Muscle layer of colon (tissue), 2 donors: ENCODE data around the gene ROBO1.

Source experiments
- H3K27ac ChIP-seq: one replicate; pipeline ENCODE4 v1.7.0; 2013; ENCODE audit warnings: low read depth, mild to moderate bottlenecking, low read length, moderate library complexity
- H3K27me3 ChIP-seq, 2 donors: one replicate each; pipeline ENCODE4 v1.7.0; 2013; ENCODE audit warnings: low read length in 2 of 2, mild to moderate bottlenecking in 2 of 2; ENCODE audit not compliant: insufficient read depth in 2 of 2, control insufficient read depth in 1 of 2
- H3K36me3 ChIP-seq: one replicate; pipeline ENCODE4 v1.7.0; 2013; ENCODE audit warnings: mild to moderate bottlenecking, low read length; ENCODE audit not compliant: insufficient read depth
- H3K4me1 ChIP-seq: one replicate; pipeline ENCODE4 v1.7.0; 2013; ENCODE audit warnings: mild to moderate bottlenecking, low read length; ENCODE audit not compliant: insufficient read depth
- H3K4me3 ChIP-seq, 2 donors: one replicate each; pipeline ENCODE4 v1.7.0; 2013; ENCODE audit warnings: low read length in 2 of 2, low read depth in 1 of 2, mild to moderate bottlenecking in 1 of 2, moderate library complexity in 1 of 2
- H3K9ac ChIP-seq: one replicate; pipeline ENCODE4 v1.7.0; 2013; ENCODE audit warnings: low read length
- H3K9me3 ChIP-seq: one replicate; pipeline ENCODE4 v1.7.0; 2013; ENCODE audit warnings: mild to moderate bottlenecking, low read length
- donor health status: abdominal sarcoma.
- donor health status: Adenocarcinoma of cecum.

Gene ROBO1

GRCh38 chr3:78741066-78741645 lies 1026.6 kb downstream of the ROBO1 start:
- Histone ChIP-seq H3K4me3 (no peak overlapping the region), H3K9me3 (no peaks in the 10 kb centered on the region), H3K9ac (no peak overlapping the region), H3K27me3 (no peaks in the 10 kb centered on the region), H3K4me1 (no peaks in the 10 kb centered on the region), H3K27ac (no peak overlapping the region), H3K36me3 (no peaks in the 10 kb centered on the region)

DNA sequence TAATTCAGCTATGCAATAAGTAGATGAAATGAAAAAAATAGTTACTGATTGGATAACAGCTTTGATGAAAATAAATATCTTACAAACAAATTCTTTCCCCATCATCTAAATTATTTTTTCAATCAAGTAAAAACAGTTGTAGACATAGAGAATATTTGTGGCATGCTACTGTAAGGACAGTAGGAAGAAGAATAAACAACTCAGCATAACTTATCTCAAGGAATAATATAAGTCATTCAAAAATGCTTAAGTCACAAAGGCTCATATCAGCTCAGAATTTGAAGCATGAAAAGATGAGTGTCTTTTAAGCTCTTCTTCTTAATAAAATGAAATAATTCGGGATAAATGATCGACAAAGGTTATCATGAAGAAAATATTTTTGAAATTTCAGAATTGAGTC lies 1029.0 kb downstream of the ROBO1 start:
- no peak overlapping the region for H3K27ac ChIP-seq
- no peaks in the 10 kb centered on the region for H3K36me3 ChIP-seq
- H3K4me1 ChIP-seq, result no peaks in the 10 kb centered on the region
- H3K9me3 ChIP-seq, result no peaks in the 10 kb centered on the region
- no peaks in the 10 kb centered on the region for H3K27me3 ChIP-seq
- no peak overlapping the region for H3K4me3 ChIP-seq
- H3K9ac ChIP-seq, result no peak overlapping the region

GRCh38 chr3:78737988-78738387 lies 1029.8 kb downstream of the ROBO1 start:
- Histone ChIP-seq H3K4me1 (no peaks in the 10 kb centered on the region), H3K4me3 (no peak overlapping the region), H3K9ac (no peak overlapping the region), H3K9me3 (no peaks in the 10 kb centered on the region), H3K27me3 (no peaks in the 10 kb centered on the region), H3K27ac (no peak overlapping the region), H3K36me3 (no peaks in the 10 kb centered on the region)

DNA sequence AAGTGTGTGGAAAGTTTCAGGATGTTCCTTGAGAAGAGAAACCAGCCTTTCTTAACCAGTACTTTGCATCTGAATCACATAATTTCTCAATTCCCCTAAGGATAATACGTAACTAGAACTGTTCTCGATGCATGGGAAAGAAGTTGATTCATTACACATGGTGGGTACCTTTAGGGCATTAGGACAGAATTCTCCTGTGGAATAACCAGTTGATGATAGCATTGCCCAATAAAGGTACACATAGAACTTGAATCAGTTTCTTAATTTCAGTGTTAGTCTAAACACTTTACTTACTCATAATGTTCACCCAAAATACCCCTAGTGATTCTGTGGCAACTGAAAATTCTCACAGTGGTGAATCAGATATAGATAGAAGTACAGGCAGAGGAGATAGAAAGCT lies 1030.9 kb downstream of the ROBO1 start:
- Histone ChIP-seq H3K4me3 (no peak overlapping the region), H3K4me1 (no peaks in the 10 kb centered on the region), H3K27ac (no peak overlapping the region), H3K9ac (no peak overlapping the region), H3K27me3 (no peaks in the 10 kb centered on the region), H3K9me3 (no peaks in the 10 kb centered on the region), H3K36me3 (no peaks in the 10 kb centered on the region)

- Histone ChIP-seq H3K27ac (no peak overlapping the region), H3K36me3 (no peaks in the 10 kb centered on the region), H3K9me3 (no peaks in the 10 kb centered on the region), H3K27me3 (no peaks in the 10 kb centered on the region), H3K9ac (no peak overlapping the region), H3K4me3 (no peak overlapping the region), H3K4me1 (peaks cover 3% of the 10 kb centered on the region)
Observed at GRCh38 chr3:78734048-78734637, 1033.7 kb downstream of the ROBO1 start.

DNA sequence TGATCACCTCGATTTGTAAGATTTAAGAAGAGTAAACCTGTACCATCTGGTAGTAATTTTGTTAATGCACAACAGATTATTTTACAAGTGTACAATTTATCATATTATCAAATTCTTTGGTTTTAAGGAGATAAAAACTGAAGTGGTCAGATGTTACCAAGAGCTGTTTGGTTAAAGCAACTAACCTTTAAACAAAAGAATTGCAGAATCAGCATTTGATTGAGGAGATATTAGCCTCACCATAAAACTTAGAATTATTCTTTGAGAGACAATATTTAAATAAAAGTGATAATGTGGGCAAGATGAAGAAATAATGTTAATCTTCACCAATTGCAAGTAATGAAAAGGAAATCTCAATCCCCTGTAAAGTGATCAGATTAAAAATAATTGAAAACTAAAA lies 1034.9 kb downstream of the ROBO1 start:
- Histone ChIP-seq H3K27ac (no peak overlapping the region), H3K36me3 (no peaks in the 10 kb centered on the region), H3K4me1 (peaks cover 11% of the 10 kb centered on the region), H3K27me3 (no peaks in the 10 kb centered on the region), H3K9ac (no peak overlapping the region), H3K4me3 (no peak overlapping the region), H3K9me3 (no peaks in the 10 kb centered on the region)

DNA sequence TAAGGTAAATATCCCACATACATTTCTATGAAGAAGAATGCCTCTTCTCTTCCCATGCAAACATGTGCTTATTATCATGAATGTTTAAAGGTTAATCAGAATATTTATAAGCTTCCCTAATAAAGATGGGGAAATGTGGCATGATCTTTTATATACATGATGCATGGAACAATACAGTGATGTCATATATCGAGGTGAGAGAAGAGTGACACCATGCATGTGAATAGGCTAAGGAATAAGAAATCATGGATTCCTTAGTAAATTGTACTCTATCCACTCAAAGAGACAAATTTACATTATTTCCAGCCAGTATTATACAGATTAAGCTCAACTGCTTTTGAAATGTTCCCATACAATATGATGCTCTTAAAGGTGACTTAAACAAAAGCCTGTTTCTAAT lies 1035.3 kb downstream of the ROBO1 start:
- no peak overlapping the region for H3K9ac ChIP-seq
- H3K27me3 ChIP-seq, result no peaks in the 10 kb centered on the region
- H3K9me3 ChIP-seq, result no peaks in the 10 kb centered on the region
- no peak overlapping the region for H3K27ac ChIP-seq
- H3K4me1 ChIP-seq, result peaks cover 11% of the 10 kb centered on the region
- no peaks in the 10 kb centered on the region for H3K36me3 ChIP-seq
- H3K4me3 ChIP-seq, result no peak overlapping the region

GRCh38 chr3:78729946-78730345 lies 1037.9 kb downstream of the ROBO1 start:
- Histone ChIP-seq H3K9ac (no peak overlapping the region), H3K9me3 (no peaks in the 10 kb centered on the region), H3K4me1 (peaks cover 20% of the 10 kb centered on the region), H3K4me3 (no peak overlapping the region), H3K27me3 (no peaks in the 10 kb centered on the region), H3K36me3 (no peaks in the 10 kb centered on the region), H3K27ac (no peak overlapping the region)

DNA sequence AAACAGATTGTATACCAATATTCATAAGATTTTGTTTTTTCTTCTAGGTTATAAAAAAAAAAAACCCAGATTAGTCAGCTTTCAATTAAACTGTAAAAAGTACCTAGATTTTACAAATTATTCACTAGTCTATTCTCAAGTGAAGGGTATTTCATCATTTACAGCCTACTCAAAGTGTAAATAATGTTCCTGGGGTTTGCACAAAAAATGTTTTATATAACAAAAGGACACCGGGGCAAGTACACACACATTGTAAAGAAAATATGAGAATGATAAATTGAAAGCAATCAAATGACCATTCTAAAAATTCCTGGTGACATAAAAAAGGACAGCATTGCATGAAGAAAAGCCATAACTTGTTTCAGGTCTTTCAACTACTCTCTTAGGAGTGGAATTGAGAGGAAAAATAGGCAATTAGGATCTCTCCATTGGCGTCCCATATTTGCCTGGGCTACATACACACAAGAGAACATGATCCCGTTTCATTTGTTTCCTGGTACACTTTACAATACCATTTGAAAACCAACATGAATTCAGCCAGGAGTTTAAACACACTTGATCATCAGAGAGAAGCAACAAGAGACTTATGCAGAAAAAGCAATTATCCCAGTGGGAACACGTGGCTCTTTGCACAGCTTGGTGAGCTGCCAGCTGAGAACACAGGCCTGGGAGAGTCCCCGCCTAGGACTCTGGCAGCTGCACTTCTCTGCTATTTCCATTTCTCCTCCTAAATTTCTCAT lies 1039.2 kb downstream of the ROBO1 start:
- no peaks in the 10 kb centered on the region for H3K36me3 ChIP-seq
- no peaks in the 10 kb centered on the region for H3K9me3 ChIP-seq
- H3K4me3 ChIP-seq, result no peak overlapping the region
- no peaks in the 10 kb centered on the region for H3K27me3 ChIP-seq
- no peak overlapping the region for H3K9ac ChIP-seq
- peaks cover 22% of the 10 kb centered on the region for H3K4me1 ChIP-seq
- H3K27ac ChIP-seq, result no peak overlapping the region

DNA sequence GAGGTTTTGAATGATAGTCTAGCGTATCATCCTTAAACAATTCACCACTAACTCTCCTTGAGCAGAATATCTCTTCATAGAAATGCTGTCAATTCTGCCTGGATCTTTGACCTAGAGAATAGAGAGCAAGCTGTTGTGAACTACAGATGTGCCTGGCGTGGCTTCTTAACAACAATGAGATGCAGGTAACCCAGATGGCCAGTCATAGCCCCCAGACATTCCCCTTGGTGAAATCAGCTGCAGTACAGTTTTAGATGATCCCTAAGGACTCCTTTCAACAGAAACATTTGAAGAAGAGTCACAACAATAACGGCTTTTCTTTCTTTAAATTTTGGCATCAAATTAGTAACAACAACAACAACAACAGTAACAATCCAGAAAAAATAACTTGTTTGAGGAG lies 1041.3 kb downstream of the ROBO1 start:
- H3K27ac ChIP-seq, result no peak overlapping the region
- no peaks in the 10 kb centered on the region for H3K36me3 ChIP-seq
- no peak overlapping the region for H3K9ac ChIP-seq
- no peaks in the 10 kb centered on the region for H3K27me3 ChIP-seq
- no peaks in the 10 kb centered on the region for H3K9me3 ChIP-seq
- peaks cover 26% of the 10 kb centered on the region for H3K4me1 ChIP-seq
- H3K4me3 ChIP-seq, result no peak overlapping the region

DNA sequence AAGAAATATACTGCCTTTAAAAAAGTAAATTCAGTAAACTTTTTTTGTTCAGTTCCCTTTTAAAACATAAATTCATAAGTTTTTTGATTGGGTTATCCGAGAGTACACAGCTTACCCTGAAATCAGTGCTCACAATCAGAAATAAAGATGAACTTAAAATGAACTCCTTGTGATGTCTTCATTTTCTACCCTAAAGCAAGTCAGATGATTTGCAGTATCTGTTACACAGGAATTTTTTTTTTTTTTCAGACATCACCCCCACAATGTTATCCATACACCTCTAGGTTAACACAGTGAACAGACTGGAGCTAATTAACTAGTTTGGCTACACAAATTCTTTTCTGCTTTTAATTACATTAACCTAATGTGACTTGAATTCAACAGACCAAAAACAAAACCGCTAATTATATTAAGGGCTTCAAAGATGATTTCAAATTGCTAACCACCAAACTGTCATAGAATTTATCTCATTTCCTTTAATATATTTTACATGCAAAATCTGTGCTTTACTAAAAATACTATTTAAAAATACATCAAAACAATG lies 1042.0 kb downstream of the ROBO1 start:
- H3K9ac ChIP-seq, result no peak overlapping the region
- peaks cover 26% of the 10 kb centered on the region for H3K4me1 ChIP-seq
- H3K4me3 ChIP-seq, result no peak overlapping the region
- H3K36me3 ChIP-seq, result no peaks in the 10 kb centered on the region
- H3K9me3 ChIP-seq, result no peaks in the 10 kb centered on the region
- no peak overlapping the region for H3K27ac ChIP-seq
- H3K27me3 ChIP-seq, result no peaks in the 10 kb centered on the region
